Body of pancreas (tissue), 4 donors: ENCODE data around the gene RIPOR2. TPM values are rescaled to one million over a fixed set of nuclear protein-coding genes. Genes with fewer than 3 reads are reported as not detected.

Source experiments
- ATAC-seq: fragments of 150-250 bp; one replicate; pipeline ENCODE4 v1.9.1; 2016
- DNase-seq, 4 donors: peaks; one replicate each; pipeline ENCODE4 v3.0.0-alpha.2; 2019
- H3K27ac ChIP-seq, 4 donors: fragments of 200-600 bp; sonication (generic); 1 replicate in 3 of 4; 2 replicates in 1 of 4; pipeline versions ENCODE4 v1.5.1 to v1.6.1; 2016 to 2019; ENCODE audit warnings: mild to moderate bottlenecking in 1 of 4, mixed read lengths in 1 of 4, moderate library complexity in 1 of 4
- H3K27me3 ChIP-seq, 2 donors: fragments of 200-600 bp; sonication (generic); one replicate each; pipeline ENCODE4 v1.6.0; 2016; ENCODE audit warnings: mild to moderate bottlenecking in 1 of 2
- H3K36me3 ChIP-seq, 2 donors: fragments of 200-600 bp; sonication (generic); replicated peaks in 1 of 2; 2 replicates each; pipeline ENCODE4 v1.5.1; 2016; ENCODE audit warnings: low read depth in 2 of 2; ENCODE audit not compliant: insufficient read depth in 1 of 2
- H3K4me1 ChIP-seq: fragments of 200-600 bp; sonication (generic); one replicate; pipeline ENCODE4 v1.6.0; 2016
- H3K4me3 ChIP-seq, 2 donors: fragments of 200-600 bp; sonication (generic); 1 replicate in 1 of 2; 2 replicates in 1 of 2; pipeline ENCODE4 v1.5.1; 2016 to 2019
- H3K9me3 ChIP-seq, 3 donors: fragments of 200-600 bp; sonication (generic); 1 replicate in 2 of 3; 2 replicates in 1 of 3; pipeline ENCODE4 v1.5.1; 2016
- CTCF ChIP-seq, 7 experiments: fragments of 450-650 bp in 4 of 7; fragments of 200-600 bp in 3 of 7; sonication (generic) in 3 of 7; IDR thresholded peaks; one replicate each; pipeline ENCODE4 v1.5.1; 2016 to 2019; ENCODE audit warnings: antibody characterized with exemption in 7 of 7
- POLR2A ChIP-seq, 3 donors: fragments of 450-650 bp; IDR thresholded peaks; one replicate each; pipeline ENCODE4 v1.6.1; 2016; ENCODE audit warnings: antibody characterized with exemption in 3 of 3, mild to moderate bottlenecking in 2 of 3
- WGBS, 2 donors: methylation state at CpG; one replicate each; pipeline ENCODE4 v1.1.5; 2017; 5-methylcytosine and 5-hydroxymethylcytosine counted together
- intact Hi-C: fragments of 100-400 bp; cut with DNase I; formaldehyde crosslinking; loops from one replicate; pipeline ENCODE4 v1.15.1; 2023
- total RNA-seq, 2 donors: library from RNA; depleted of rRNA; stranded (reverse); fragments of >200 nt; gene quantifications; one replicate each; pipeline ENCODE4 v1.1.0, GENCODE V29; 2016

RIPOR2 gene
- total RNA-seq, 2 donors from 2014 or later = 1.3 to 1.6 TPM

- peak overlapping the region; percentile 96 to 100 (median 97) for H3K27ac ChIP-seq
- ATAC-seq (no peak), DNase-seq (no peak)
- H3K36me3 ChIP-seq = no peaks in the 10 kb centered on the region
- peaks cover 21% of the 10 kb centered on the region for H3K4me1 ChIP-seq
- WGBS, 2 donors = 8 to 25% methylated on average over 1 of the region's 1 CpG
- no peaks in the 10 kb centered on the region for H3K9me3 ChIP-seq
- intact Hi-C loops = no loop called here
- no peak for TF ChIP-seq CTCF (IDR thresholded peaks at IDR 0.05)
- no peak for TF ChIP-seq POLR2A (IDR thresholded peaks at IDR 0.05)
- no peaks in the 10 kb centered on the region for H3K27me3 ChIP-seq
- peak overlapping the region in 1 of 2 donors; percentile 14 for H3K4me3 ChIP-seq
Measured at GRCh38 chr6:24777227-24777626, 158.5 kb downstream of the RIPOR2 start.

- H3K27ac ChIP-seq = peak overlapping the region; percentile 96 to 100 (median 97)
- H3K4me1 ChIP-seq = peaks cover 8% of the 10 kb centered on the region
- DNase-seq = peak in 3 of 4 donors; percentile 34 to 39 (median 36)
- no peaks in the 10 kb centered on the region for H3K36me3 ChIP-seq
- no peak for TF ChIP-seq CTCF (IDR thresholded peaks at IDR 0.05)
- H3K9me3 ChIP-seq = no peaks in the 10 kb centered on the region
- H3K27me3 ChIP-seq = no peaks in the 10 kb centered on the region
- intact Hi-C loops = no loop called here
- ATAC-seq = peak; percentile 7
- H3K4me3 ChIP-seq = peak overlapping the region; percentile 45 to 95
- 0 to 1% methylated on average over 20 of the region's 20 CpGs for WGBS, 2 donors
Measured at GRCh38 chr6:24775520-24776058, 160.2 kb downstream of the RIPOR2 start.

- peak; percentile 98 to 99 (median 99) for DNase-seq
- Histone ChIP-seq H3K36me3 (no peaks in the 10 kb centered on the region), H3K27ac (peak within 1 kb of the TSS; percentile 96 to 100 (median 97)), H3K4me1 (peaks cover under 1% of the 10 kb centered on the region), H3K27me3 (no peaks in the 10 kb centered on the region), H3K4me3 (peak within 1 kb of the TSS; percentile 45 to 95), H3K9me3 (no peaks in the 10 kb centered on the region)
- WGBS, 2 donors = 0 to 1% methylated on average over 27 to 75 of the region's 75 CpGs
- intact Hi-C loops = no loop called here
- TF ChIP-seq CTCF (IDR thresholded peaks at IDR 0.05) (peak in 1 of 7 experiments; percentile 4), POLR2A (IDR thresholded peaks at IDR 0.05) (peak; percentile 76 to 95 (median 94))
- peak; percentile 90 for ATAC-seq
Measured at GRCh38 chr6:24774696-24775519, 160.9 kb downstream of the RIPOR2 start, which contains the start of gene GMNN. TSS of gene GMNN (plus strand) at chr6:24774937. CDS start at chr6:24777247, 2,310 bp downstream.

GRCh38 chr6:24768361-24768760, 167.4 kb downstream of the RIPOR2 start:
- Histone ChIP-seq H3K4me3 (no peak overlapping the region), H3K36me3 (no peaks in the 10 kb centered on the region), H3K9me3 (no peaks in the 10 kb centered on the region), H3K27me3 (no peaks in the 10 kb centered on the region), H3K4me1 (peaks cover 38% of the 10 kb centered on the region), H3K27ac (no peak overlapping the region)
- 92 to 95% methylated on average over 5 of the region's 5 CpGs for WGBS, 2 donors
- intact Hi-C loops = loop anchor here (5.0 to 10.0 kb wide), 2 partner anchors 54 to 186 kb away; partner anchors contain the start of gene C6orf62
- TF ChIP-seq CTCF (IDR thresholded peaks at IDR 0.05) (no peak), POLR2A (IDR thresholded peaks at IDR 0.05) (no peak)
- ATAC-seq = no peak
- DNase-seq = peak in 1 of 4 donors; percentile 17
